K562 treated with DMSO at 1 percent for 4 hours (cell line): ENCODE measurements around the gene MBD3L5. TPM values are rescaled to one million over a fixed set of nuclear protein-coding genes. Genes with fewer than 3 reads are reported as not detected.

Experiments used
- total RNA-seq: library from RNA; unstranded; fragments of 300-600 nt; gene quantifications from 2 replicates; pipeline ENCODE4 v1.2.3, GENCODE V29; 2022; ENCODE audit not compliant: insufficient read depth

Gene MBD3L5
- not detected in 2 replicates for total RNA-seq

DNA sequence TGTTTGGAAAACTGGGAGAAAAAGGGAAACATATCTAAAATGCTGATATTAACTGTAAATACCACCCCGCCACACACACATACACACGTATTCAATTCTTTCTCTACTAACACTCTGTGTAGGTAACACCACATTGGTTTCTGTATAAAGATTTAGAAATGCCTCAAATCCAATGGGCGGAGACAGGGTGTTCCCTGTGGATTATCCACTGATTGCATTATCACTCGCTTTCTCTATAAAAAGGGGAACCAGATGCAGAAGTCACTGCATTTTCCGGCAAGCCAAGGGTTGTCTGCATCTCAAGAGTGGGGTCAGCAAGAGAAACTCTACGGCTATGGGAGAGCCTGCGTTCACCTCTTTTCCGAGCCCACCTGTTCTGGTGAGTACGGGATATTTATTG is at the start of gene MBD3L5:
Gene MBD3L5 (plus strand): TSS at position 301 of the 400 bp plus-strand sequence. CDS start 34 bp downstream, at position 335.

DNA sequence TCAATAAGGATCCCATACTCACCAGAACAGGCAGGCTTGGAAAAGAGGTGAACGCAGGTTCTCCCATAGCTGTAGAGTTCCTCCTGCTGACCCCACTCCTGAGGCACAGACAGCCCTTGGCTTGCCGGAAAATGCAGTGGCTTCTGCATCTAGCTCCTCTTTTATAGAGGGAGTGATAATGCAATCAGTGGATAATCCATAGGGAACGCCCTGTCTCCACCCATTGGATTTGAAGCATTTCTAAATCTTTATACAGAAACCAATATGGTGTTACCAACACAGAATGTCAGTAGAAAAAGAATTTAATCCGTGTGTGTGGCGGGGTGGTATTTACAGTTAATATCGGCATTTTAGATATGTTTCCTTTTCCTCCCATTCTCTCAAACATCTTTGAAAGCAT is 9.0 kb upstream of the MBD3L5 start, which contains the start of gene MBD3L2B:
Gene MBD3L2B (minus strand): TSS at position 101 of the 400 bp plus-strand sequence. CDS start 34 bp downstream, at position 67.

DNA sequence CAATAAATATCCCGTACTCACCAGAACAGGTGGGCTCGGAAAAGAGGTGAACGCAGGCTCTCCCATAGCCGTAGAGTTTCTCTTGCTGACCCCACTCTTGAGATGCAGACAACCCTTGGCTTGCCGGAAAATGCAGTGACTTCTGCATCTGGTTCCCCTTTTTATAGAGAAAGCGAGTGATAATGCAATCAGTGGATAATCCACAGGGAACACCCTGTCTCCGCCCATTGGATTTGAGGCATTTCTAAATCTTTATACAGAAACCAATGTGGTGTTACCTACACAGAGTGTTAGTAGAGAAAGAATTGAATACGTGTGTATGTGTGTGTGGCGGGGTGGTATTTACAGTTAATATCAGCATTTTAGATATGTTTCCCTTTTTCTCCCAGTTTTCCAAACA is 9.7 kb downstream of the MBD3L5 start, which contains the start of gene MBD3L4:
Gene MBD3L4 (minus strand): TSS at position 101 of the 400 bp plus-strand sequence. CDS start 35 bp downstream, at position 66.

DNA sequence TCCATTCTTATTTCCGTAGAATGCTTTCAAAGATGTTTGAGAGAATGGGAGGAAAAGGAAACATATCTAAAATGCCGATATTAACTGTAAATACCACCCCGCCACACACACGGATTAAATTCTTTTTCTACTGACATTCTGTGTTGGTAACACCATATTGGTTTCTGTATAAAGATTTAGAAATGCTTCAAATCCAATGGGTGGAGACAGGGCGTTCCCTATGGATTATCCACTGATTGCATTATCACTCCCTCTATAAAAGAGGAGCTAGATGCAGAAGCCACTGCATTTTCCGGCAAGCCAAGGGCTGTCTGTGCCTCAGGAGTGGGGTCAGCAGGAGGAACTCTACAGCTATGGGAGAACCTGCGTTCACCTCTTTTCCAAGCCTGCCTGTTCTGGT is 18.6 kb downstream of the MBD3L5 start, which contains the start of gene MBD3L2:
Gene MBD3L2 (plus strand): TSS at position 301 of the 400 bp plus-strand sequence. CDS start 53 bp downstream, at position 354.

DNA sequence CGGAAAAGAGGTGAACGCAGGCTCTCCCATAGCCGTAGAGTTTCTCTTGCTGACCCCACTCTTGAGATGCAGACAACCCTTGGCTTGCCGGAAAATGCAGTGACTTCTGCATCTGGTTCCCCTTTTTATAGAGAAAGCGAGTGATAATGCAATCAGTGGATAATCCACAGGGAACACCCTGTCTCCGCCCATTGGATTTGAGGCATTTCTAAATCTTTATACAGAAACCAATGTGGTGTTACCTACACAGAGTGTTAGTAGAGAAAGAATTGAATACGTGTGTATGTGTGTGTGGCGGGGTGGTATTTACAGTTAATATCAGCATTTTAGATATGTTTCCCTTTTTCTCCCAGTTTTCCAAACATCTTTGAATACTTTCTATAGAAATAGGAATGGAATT is 28.2 kb downstream of the MBD3L5 start, which contains the start of gene MBD3L3:
Gene MBD3L3 (minus strand): TSS at position 101 of the 400 bp plus-strand sequence. CDS start 71 bp downstream, at position 30.

DNA sequence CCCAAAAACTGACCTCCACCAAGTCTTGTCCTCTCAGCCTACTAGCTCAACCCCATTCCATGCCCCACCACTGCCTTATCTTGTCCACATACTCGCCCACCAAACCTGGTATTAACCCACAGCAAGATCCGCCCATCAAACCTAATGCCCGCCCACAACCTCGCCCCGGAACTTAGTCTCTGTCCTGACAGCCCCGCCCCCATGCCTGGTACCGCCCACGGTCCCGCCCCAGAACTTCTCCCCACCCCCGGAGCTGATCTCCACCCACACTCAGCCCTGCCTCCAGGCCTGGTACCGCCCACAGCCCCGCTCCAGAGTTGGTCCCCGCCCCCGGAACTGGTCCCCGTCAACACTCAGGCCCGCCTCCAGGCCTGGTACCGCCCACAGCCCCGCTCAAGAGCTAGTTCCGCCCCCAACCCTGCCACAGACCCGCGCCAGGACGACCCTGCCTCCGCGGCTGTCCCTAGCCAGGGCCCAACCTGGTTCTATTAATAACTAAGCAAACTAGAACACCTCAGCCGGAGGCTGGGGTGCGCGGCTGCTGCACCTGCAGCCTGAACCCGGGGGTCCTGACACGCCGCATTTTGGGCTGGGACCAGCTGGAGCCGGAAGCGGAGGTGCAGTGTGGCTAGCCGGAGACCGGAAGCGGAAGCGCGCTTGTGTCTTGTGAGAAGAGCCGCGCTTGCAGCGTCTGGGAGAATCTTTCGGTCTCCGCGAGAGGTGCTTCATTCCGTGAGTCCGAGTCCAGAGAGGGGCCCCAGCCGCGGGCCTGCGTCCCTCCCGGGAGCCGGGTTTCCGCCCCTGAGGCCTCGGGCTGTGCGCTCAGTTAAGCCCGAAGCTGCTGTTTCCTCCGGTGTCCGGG is 38.9 kb downstream of the MBD3L5 start, which contains the start of gene ZNF557:
Gene ZNF557 (plus strand): TSS at position 662 of the 862 bp plus-strand sequence. CDS start 5,372 bp downstream, outside the sequence.

Other genes starting within 250 kb of the MBD3L5 start
- gene ADGRE1, start 143.0 kb upstream of the MBD3L5 start, total RNA-seq, result 2.9 and 4.8 TPM in 2 replicates
- not detected in 2 replicates for gene MBD3L2B, start 9.1 kb upstream of the MBD3L5 start, total RNA-seq
- not detected in 2 replicates for gene MBD3L4, start 9.6 kb downstream of the MBD3L5 start, total RNA-seq
- not detected in 2 replicates for gene MBD3L2, start 18.7 kb downstream of the MBD3L5 start, total RNA-seq
- not detected in 2 replicates for gene MBD3L3, start 28.1 kb downstream of the MBD3L5 start, total RNA-seq
- gene ZNF557, start 39.1 kb downstream of the MBD3L5 start, total RNA-seq, result 1.1 and 1.7 TPM in 2 replicates